CD4-positive, alpha-beta T cell treated with Interleukin-4 for 1 hour (primary cell): ENCODE results near the gene IPO9.
A peak's percentile ranks its signal among the peaks of the same experiment; 100 is the strongest.
"Not testable (repeated sequence)": the region's sequence is repeated elsewhere in the genome, so short reads cannot be mapped to it uniquely, and the experiment has no call there.

Experiments used
- DNase-seq, 2 donors: peaks; one replicate each; pipeline ENCODE4 v3.0.0-alpha.2; 2020 to 2022

IPO9 gene

GRCh38 chr1:201850053-201850397, 21.1 kb downstream of the IPO9 start:
- DNase-seq: no peak

- no peak for DNase-seq
Measured at GRCh38 chr1:201851949-201852348, 23.0 kb downstream of the IPO9 start.

GRCh38 chr1:201856722-201857121, 27.8 kb downstream of the IPO9 start:
- DNase-seq: not testable (repeated sequence)

- DNase-seq: no peak
Measured at GRCh38 chr1:201859424-201859823, 30.5 kb downstream of the IPO9 start.

- no peak for DNase-seq
Measured at GRCh38 chr1:201861448-201861847, 32.5 kb downstream of the IPO9 start.

GRCh38 chr1:201870397-201870796, 41.4 kb downstream of the IPO9 start:
- DNase-seq: no peak

- no peak for DNase-seq
Measured at GRCh38 chr1:201874672-201875071, 45.7 kb downstream of the IPO9 start.

GRCh38 chr1:201876148-201876818, 47.3 kb downstream of the IPO9 start:
- no peak for DNase-seq

GRCh38 chr1:201877877-201878401, 49.0 kb downstream of the IPO9 start:
- peak; percentile 16 to 32 for DNase-seq

GRCh38 chr1:201880928-201881571, 52.1 kb downstream of the IPO9 start:
- no peak for DNase-seq

GRCh38 chr1:201881617-201882016, 52.7 kb downstream of the IPO9 start:
- no peak for DNase-seq

GRCh38 chr1:201882665-201883132, 53.7 kb downstream of the IPO9 start:
- DNase-seq: peak; percentile 14 to 72

- DNase-seq: no peak
Measured at GRCh38 chr1:201883266-201883665, 54.3 kb downstream of the IPO9 start.

- DNase-seq: peak; percentile 11 to 30
Measured at GRCh38 chr1:201883786-201884185, 54.8 kb downstream of the IPO9 start.

- DNase-seq: no peak
Measured at GRCh38 chr1:201884425-201884824, 55.5 kb downstream of the IPO9 start.

GRCh38 chr1:201885531-201886075, 56.6 kb downstream of the IPO9 start:
- no peak for DNase-seq

GRCh38 chr1:201886103-201886885, 57.3 kb downstream of the IPO9 start:
- DNase-seq: no peak

GRCh38 chr1:201887116-201887866, 58.3 kb downstream of the IPO9 start:
- DNase-seq: no peak

- peak in 1 of 2 donors; percentile 4 for DNase-seq
Measured at GRCh38 chr1:201888282-201889089, 59.5 kb downstream of the IPO9 start, which contains the start of gene SHISA4. TSS of gene SHISA4 (plus strand) at chr1:201888898. CDS start at chr1:201888995, 97 bp downstream.

- no peak for DNase-seq
Measured at GRCh38 chr1:201889090-201889968, 60.4 kb downstream of the IPO9 start.
